Fibroblast of skin of back (primary cell): ENCODE results near the gene HMGN4.
"Not testable (repeated sequence)": the region's sequence is repeated elsewhere in the genome, so short reads cannot be mapped to it uniquely, and the experiment has no call there.

Experiments
- DNase-seq: peaks from one replicate; pipeline ENCODE4 v3.0.0-alpha.2; 2013

HMGN4 gene

DNA sequence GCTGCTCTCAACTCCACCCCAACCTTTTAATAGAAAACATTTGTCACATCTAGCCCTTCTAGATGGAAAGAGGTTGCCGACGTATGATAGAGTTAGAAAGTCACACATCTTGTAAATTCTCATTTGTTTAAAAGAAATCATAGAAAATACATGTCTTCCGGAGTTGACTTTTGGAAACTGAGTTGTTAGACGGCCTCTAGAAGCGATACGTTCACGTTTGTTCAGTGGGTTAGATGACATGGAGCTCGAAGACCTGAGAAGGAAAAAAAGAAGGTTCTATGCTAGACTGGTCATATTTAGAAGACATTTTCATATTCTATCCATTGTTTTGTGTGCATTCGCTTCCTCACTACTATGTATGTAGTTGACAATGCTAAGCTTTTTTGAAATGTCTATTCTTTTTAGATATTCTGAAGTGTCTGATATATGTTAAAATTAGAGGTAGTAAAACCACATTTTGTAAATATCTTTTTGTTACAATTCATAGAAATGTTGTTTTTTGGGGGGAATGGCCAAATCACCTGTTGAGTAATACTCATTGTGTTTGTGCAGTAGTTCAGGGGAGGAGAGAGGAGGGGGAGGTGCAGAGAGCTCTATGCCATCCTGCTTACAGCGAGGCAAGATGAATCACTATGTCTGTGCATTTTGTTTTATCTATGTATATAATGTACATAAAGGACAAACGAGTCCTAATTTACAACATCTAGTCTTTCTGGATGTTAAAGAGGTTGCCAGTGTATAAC, 15.5 kb upstream of the HMGN4 start:
- peak; percentile 25 for DNase-seq

DNA sequence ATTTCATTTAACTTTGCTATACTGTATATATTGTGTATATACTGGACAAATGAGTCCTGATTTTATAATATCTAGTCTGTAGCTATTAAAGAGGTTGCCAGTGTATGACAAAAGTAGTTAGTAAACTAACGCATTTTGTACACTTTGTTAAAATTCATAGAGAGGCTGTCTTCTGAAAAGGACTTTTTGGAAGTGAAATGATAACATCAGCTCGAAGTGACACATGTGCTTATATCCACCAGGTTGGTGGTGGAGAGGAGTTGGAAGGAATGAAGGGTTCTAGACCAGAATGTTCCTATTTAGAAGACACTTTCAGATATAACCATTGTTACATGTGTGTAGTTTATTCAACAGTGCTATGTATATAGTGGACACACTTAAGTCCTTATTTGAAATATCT, 13.9 kb upstream of the HMGN4 start:
- DNase-seq = not testable (repeated sequence)

DNA sequence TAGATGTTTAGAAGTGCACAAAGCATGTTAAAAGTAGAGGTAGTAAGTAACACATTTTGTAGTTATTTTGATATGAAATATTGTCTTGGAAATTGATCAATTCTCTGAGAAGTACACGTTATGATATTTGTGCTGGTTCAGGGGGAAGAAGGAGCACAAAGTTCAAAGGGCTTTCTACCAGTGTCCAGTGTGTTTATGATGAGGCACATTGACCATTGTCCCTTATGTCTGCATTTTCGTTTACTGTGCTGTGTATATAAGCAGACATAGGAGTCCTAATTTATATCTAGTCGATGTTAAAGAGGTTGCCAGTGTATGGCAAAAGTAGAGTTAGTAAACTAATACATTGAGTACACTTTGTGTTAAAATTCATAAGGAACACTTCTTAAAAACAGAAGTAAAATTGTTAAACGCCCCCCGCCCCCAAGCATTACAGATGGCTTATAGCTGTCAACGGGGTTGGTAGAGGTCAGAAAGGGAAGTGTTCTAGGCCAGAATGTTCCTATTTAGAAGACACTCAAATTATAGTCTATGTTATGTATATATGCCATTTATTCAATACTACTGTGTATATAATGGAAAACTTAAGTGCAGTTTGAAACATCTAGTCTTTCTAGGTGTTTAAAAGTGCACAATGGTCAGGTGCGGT, 13.3 kb upstream of the HMGN4 start:
- DNase-seq = no peak

- no peak for DNase-seq
Observed at GRCh38 chr6:26525838-26526237, 12.3 kb upstream of the HMGN4 start.

DNA sequence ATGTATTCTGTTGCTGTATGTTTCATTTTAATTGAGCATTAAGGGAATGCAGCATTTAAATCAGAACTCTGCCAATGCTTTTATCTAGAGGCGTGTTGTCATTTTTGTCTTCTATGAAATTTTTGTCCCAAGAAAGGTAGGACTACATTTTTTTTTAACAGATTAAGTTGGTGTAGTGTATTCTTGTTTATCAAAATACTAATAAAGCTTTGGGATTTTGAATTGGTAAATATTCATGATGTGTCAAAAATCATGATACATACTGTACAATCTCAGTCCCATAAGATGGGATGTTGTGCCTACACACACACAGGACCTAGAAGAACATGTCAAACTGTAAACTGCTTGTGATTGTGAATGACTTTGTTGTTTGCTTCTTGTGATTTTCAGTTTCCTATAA, 11.2 kb upstream of the HMGN4 start:
- DNase-seq = no peak

DNA sequence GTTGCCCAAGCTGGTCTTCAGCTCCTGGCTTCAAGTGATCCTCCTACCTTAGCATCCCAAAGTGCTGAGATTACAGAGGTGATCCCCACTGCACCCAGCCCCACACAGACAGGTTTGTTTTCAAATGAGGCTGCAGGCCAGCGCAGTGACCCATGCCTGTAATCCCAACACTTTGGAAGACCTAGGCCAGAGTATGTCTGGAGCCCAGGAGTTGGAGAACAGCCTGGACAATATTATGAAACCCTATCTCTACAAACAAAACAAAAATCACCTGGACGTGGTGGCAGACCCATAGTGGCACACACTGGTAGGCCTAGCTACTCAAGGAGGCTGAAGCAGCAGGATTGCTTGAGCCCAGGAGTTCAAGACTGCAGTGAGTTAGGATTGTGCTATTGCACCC, 8.0 kb upstream of the HMGN4 start:
- DNase-seq = no peak

DNA sequence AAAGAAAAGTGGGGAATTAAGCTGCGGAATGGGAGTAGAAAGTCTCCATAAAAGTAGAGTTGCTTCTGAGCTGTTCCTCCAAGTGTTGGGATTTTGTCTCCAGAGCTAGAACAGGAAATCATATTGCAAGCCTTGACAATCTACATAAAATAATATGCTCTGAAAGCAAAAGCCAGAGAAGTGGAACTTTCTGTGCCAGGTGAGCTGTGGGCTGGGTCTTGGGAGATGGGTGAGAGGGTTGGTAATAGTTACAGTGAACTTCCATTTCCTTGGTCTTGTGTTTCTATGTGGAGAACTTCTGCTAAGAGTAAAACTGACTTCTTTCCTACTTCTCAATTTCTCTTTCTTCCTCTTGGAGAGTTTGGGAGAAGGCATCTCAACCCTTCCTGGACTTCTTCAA, 6.3 kb upstream of the HMGN4 start:
- no peak for DNase-seq

GRCh38 chr6:26532699-26533531, 5.3 kb upstream of the HMGN4 start:
- peak; percentile 91 for DNase-seq

GRCh38 chr6:26533532-26533931, 4.6 kb upstream of the HMGN4 start:
- no peak for DNase-seq

DNA sequence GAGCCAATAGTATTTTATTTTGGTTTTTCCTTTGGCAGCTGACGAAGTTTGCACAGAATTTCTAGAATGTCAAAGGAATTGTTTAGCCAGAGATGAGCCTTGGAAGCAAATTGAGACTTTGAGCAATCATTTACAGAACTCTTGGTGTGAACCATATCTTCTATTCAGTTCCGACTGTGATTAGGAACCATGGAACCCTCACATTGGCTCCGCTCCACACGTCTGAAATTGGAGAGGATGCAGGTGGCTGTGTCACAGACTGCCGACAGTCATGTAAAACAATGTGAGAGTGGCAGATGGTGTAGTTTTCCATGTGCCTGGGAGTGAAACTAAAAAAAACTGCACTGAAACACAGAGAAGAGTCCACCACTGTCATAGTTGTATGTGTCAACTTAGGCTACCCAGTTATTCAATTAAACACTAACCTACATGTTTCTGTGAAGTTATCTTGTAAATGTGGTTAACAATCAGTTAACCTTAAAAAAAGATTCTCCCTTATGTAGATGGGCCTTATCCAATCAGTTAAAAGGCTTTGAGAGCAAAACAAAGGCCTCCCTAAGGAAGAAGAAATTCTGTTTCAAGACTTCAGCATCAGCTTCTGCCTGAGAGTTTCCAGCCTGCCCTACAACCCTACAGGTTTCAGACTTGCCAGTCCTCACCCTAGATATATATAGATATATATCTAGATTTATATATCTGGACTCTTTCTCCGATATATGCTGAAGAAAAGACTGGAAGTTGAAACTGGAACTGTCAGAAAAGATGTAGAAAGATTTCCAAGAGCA, 3.3 kb upstream of the HMGN4 start:
- no peak for DNase-seq

GRCh38 chr6:26536571-26537159, 1.5 kb upstream of the HMGN4 start:
- DNase-seq = peak; percentile 85

DNA sequence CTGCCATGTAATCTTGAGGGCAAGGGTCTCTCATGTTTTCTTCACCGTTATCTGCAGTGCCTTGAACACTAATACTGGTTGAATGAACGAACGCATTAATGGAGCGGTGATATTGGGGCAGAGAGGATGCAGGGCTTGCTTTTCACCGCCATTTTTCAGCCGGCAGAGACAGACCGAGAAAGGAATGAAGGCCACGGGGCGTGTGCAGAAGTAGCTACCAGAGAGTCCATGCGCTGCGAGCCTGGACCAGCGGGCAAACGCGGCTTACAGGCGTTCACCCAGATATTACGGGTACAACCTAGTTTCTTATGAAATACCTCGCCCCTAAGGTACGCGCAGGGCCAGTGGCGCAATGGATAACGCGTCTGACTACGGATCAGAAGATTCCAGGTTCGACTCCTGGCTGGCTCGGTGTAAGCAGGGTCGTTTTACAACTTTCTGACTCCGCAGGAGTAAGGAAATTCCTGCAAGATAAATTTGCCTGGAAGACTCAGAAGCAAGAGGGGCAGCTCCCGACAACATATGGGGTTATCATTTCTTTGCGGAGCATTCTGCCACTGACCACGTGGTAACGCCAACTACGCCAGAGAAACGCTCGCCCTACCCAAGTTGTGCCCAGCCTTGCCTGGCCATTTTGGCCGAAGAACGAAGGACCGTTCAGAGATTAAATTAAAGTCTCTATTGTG, 863 bp upstream of the HMGN4 start:
- DNase-seq = peak; percentile 95

DNA sequence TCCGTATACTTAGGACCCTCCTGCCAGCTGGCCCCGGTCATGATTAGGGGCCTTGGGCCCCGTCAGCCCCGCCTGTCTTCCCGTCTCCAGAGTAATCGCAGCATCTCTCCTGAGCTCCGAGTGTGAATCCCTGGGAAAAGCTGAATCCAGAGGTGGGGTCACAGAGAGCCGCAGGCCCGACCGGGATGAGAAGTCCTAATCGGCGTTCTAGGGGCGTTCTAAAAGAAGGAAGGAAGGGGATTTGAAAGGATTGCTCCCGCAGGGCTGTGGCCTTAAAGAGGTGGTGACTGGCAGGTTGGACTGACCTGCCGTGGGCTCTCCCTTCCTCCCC, 371 bp downstream of the HMGN4 start:
- no peak for DNase-seq

GRCh38 chr6:26539071-26539615, 977 bp downstream of the HMGN4 start:
- DNase-seq = no peak

DNA sequence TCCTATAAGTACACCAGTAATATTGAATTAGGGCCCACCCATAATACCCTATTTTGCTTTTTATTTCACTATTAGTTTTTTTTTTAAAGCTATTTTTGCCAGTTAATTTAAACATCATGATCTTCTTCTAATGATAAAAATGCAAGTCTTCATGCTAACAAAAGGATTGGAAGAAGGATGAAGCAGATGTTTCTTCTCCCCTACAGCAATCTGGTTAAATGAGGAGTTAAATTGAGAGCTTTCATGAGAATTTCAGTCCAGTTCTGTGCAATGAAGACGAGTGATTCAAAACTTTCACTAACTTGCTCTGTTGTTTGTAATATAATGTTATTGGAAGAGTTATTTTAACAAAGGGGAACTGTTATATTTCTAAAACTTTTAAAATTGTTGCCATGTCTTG, 3.4 kb downstream of the HMGN4 start:
- no peak for DNase-seq

- DNase-seq = no peak
Observed at GRCh38 chr6:26543953-26544352, 5.8 kb downstream of the HMGN4 start.

DNA sequence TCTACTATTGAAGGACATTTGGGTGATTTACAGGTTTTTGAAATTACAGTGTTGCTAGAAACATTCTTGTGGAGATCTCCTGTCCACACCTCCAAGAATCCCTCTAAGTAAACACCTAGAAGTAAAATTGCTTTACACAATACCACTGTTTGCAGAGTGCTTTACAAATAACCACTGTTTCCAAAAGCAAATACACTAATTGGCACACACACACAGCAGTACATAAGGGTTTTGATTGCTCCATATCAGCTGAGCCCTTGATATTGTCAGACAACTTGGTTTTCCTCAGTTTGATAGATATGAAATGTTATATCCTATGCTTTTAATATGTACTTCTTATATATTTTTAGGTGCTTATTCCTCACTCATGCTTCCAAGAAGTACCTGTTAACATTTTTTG, 6.3 kb downstream of the HMGN4 start:
- DNase-seq = no peak

DNA sequence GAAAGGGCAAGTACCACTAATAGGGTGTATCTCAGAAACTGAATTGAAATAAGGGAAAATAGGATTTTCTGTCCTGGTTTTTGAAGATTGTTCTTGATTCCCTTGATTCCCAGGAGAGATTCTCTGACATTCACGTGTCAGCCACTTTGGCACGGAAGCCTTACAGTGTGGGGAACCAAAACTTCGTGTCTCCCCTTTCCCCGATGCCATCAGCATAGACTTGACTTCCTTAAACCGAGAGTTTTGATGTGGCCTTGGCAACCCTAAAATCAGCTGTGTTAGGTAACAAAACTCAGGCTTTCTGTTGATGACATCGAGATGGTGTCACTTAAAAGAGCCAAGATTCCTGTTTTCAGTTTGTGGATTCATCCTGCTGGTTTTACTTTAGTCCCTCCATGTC, 7.5 kb downstream of the HMGN4 start:
- DNase-seq = no peak

DNA sequence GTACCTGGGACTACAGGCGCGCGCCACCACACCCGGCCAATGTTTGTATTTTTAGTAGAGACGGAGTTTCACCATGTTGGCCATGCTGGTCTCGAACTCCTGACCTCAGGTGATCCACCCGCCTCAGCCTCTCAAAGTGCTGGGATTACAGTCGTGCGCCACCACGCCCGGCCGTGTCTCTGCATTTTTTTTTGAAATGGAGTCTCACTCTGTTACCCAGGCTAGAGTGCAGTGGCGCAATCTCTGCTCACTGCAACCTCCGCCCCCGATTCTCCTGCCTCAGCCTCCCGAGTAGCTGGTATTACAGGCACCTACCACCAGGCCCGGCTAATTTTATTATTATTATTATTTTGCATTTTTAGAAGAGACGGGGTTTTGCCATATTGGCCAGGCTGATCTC, 9.2 kb downstream of the HMGN4 start:
- not testable (repeated sequence) for DNase-seq

- DNase-seq = peak; percentile 69
Observed at GRCh38 chr6:26550250-26550993, 12.3 kb downstream of the HMGN4 start.

DNA sequence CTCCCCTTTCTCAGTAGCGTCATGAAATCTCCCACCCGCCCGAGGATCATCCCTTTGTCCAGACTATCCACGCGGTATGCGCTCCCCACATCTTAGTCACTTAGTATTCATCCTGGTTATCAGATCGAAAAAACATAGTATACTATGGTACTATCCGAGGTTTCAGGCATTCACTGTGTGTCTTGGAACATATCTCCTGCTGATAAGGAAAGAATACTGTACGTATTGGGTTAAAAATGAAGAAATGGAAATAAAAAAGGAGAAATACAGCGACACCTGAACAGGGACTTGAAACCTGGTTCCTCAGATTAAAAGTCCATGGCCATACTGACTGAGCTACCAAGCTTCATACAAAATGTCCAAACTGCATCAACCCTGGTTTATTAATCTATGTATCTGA, 14.0 kb downstream of the HMGN4 start:
- no peak for DNase-seq
